Tibial artery (tissue), 4 donors: ENCODE results near the gene MYH15.

Experiments used
- DNase-seq, 2 donors: peaks; one replicate each; pipeline ENCODE4 v3.0.0-alpha.2; 2019
- H3K27ac ChIP-seq, 2 donors: fragments of 200-600 bp; sonication (generic) in 1 of 2; 1 replicate in 1 of 2; 2 replicates in 1 of 2; pipeline ENCODE4 v1.5.1; 2018 to 2019; ENCODE audit warnings: mild to moderate bottlenecking in 1 of 2
- H3K27me3 ChIP-seq, 2 donors: fragments of 200-600 bp; sonication (generic) in 1 of 2; one replicate each; pipeline versions ENCODE4 v1.5.1 to v1.6.0; 2016 to 2019
- H3K36me3 ChIP-seq, 3 donors: fragments of 200-600 bp; sonication (generic) in 2 of 3; one replicate each; pipeline ENCODE4 v1.5.1; 2016 to 2019; ENCODE audit warnings: mild to moderate bottlenecking in 2 of 3
- H3K4me1 ChIP-seq, 4 donors: fragments of 200-600 bp; sonication (generic) in 2 of 4; 1 replicate in 3 of 4; 2 replicates in 1 of 4; pipeline ENCODE4 v1.5.1; 2016 to 2019
- H3K4me3 ChIP-seq, 2 donors: fragments of 200-600 bp; sonication (generic) in 1 of 2; 1 replicate in 1 of 2; 2 replicates in 1 of 2; pipeline ENCODE4 v1.5.1; 2018 to 2019; ENCODE audit warnings: mild to moderate bottlenecking in 2 of 2
- H3K9me3 ChIP-seq, 3 donors: fragments of 200-600 bp; sonication (generic) in 1 of 3; one replicate each; pipeline ENCODE4 v1.5.1; 2016 to 2019
- intact Hi-C: fragments of 100-400 bp; cut with DNase I; formaldehyde crosslinking; loops from one replicate; pipeline ENCODE4 v1.15.0; 2023; ENCODE audit warnings: low total_unique reads
- TF ChIP-seq, protein P1 (sequence below), 2 experiments: fragments of 200-600 bp in 1 of 2; fragments of 450-650 bp in 1 of 2; IDR thresholded peaks; one replicate each; pipeline ENCODE4 v1.5.1; 2017 to 2019; ENCODE audit warnings: antibody characterized with exemption in 2 of 2, mild to moderate bottlenecking in 1 of 2, moderate library complexity in 1 of 2

The MYH15 gene

DNA sequence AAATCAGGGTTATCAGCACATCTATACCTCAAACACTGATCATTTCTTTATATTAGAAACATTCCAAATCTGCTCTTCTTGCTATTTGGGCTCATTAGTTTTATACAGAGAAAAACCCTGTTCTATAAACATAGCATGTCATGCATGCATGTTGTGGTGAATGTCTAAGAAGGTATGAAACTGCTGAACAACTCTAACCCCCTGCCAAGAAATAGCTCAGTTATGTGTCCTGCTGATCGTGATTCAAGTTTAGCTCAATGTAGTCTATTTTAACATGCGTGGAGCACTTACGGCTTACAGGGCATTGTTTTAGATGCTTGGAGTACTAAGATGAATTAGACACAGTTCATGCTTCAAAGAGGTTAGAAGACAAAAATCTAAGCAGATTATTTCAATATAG is 35.8 kb downstream of the MYH15 start:
- Histone ChIP-seq H3K27me3 (no peaks in the 10 kb centered on the region), H3K27ac (no peak overlapping the region), H3K4me1 (no peaks in the 10 kb centered on the region), H3K9me3 (no peaks in the 10 kb centered on the region), H3K4me3 (no peak overlapping the region), H3K36me3 (no peaks in the 10 kb centered on the region)
- TF ChIP-seq, protein P1, sequence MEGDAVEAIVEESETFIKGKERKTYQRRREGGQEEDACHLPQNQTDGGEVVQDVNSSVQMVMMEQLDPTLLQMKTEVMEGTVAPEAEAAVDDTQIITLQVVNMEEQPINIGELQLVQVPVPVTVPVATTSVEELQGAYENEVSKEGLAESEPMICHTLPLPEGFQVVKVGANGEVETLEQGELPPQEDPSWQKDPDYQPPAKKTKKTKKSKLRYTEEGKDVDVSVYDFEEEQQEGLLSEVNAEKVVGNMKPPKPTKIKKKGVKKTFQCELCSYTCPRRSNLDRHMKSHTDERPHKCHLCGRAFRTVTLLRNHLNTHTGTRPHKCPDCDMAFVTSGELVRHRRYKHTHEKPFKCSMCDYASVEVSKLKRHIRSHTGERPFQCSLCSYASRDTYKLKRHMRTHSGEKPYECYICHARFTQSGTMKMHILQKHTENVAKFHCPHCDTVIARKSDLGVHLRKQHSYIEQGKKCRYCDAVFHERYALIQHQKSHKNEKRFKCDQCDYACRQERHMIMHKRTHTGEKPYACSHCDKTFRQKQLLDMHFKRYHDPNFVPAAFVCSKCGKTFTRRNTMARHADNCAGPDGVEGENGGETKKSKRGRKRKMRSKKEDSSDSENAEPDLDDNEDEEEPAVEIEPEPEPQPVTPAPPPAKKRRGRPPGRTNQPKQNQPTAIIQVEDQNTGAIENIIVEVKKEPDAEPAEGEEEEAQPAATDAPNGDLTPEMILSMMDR (IDR thresholded peaks at IDR 0.05), result no peak
- intact Hi-C loops, result no loop called here
- no peak for DNase-seq

DNA sequence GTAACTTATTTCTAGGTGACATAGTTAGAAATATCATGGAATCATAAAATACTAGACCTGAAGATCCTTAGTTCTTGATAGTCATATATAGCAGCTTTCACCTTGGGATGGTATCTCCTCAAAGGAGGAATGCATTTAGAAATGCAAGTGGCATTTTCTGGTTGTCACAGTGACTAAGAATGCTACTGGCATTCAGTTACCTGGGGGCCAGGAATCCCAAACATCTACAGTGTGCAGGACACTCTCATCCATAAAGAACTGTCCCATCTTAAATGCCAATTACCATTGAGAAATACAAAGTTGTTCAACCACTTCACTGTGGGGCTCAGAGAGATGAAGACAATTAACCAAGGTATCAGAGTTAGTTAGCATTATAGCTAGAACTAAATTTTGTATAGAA is 36.7 kb downstream of the MYH15 start:
- Histone ChIP-seq H3K9me3 (no peaks in the 10 kb centered on the region), H3K27ac (no peak overlapping the region), H3K27me3 (no peaks in the 10 kb centered on the region), H3K4me1 (no peaks in the 10 kb centered on the region), H3K36me3 (no peaks in the 10 kb centered on the region), H3K4me3 (no peak overlapping the region)
- DNase-seq, result no peak
- TF ChIP-seq, protein P1 (IDR thresholded peaks at IDR 0.05), result no peak
- intact Hi-C loops, result no loop called here

DNA sequence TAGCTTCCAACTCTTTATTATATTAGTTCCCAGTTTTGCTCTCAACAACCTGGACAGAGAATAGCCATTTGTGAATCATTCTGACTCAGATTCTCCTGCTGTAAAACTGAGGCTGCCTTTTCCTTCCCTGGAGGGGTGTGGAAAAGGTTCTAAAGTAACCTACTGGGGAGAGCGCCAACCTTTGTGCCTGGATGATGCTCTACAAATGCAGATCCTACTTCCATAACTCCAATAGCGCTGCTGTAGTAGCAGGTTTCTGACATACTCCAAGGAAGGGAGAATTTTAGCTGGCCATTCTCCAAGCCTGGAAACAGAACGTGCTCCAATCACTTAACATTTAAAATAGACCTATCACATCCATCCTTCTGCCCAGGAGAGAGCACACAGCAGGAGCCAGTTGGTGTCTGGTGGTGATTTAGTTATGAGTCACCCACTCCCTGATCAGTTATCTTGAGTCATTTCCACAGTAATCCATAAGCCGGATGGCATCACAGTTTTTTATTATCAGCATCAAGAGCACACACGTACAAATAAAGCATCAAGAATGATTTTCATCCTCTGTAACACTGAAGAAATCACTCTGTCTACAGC is 38.3 kb downstream of the MYH15 start:
- DNase-seq, result no peak
- Histone ChIP-seq H3K27me3 (no peaks in the 10 kb centered on the region), H3K4me1 (no peaks in the 10 kb centered on the region), H3K36me3 (no peaks in the 10 kb centered on the region), H3K9me3 (no peaks in the 10 kb centered on the region), H3K27ac (no peak overlapping the region), H3K4me3 (no peak overlapping the region)
- TF ChIP-seq, protein P1 (IDR thresholded peaks at IDR 0.05), result no peak
- intact Hi-C loops, result no loop called here

DNA sequence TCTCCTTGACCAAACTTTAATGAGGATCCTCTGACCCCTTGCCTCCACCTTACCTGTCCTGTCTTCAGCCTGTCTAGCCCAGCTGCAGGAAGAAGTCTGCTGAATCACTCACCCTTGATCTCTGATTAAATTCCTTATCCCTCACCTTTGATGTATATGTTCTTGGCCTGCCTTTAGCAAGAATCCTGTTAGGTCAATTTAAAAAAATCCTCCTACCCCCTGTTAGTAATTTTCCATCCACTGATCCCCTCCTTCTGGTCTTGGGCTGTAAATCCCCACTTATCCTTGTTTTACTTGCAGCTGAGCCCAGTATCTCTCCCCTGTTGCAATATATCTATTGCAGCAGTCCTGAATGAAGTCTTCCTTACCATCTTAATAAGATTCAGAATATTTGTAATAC is 39.0 kb downstream of the MYH15 start:
- Histone ChIP-seq H3K4me3 (no peak overlapping the region), H3K36me3 (no peaks in the 10 kb centered on the region), H3K27me3 (no peaks in the 10 kb centered on the region), H3K9me3 (no peaks in the 10 kb centered on the region), H3K27ac (no peak overlapping the region), H3K4me1 (no peaks in the 10 kb centered on the region)
- intact Hi-C loops, result no loop called here
- TF ChIP-seq, protein P1 (IDR thresholded peaks at IDR 0.05), result no peak
- no peak for DNase-seq

DNA sequence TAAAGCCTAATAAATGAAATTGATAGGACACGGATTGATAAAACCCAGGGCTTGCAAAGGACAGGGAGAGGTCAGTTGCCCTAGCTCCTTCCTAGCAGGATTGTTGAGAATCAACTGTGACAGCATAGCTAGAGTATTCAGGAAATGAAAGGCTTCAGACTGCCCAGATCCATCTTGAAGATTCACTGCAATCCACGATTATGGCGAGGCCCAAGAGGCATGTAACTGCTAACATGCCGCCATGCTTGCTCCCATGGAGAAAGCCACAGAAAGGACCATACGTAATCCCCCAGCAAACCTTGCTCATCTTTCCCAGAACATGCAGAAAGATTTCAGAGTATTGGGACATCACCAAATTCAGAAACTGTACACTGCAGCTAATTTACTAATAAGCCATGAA is 41.3 kb downstream of the MYH15 start:
- DNase-seq, result no peak
- intact Hi-C loops, result no loop called here
- Histone ChIP-seq H3K4me3 (no peak overlapping the region), H3K27me3 (no peaks in the 10 kb centered on the region), H3K9me3 (no peaks in the 10 kb centered on the region), H3K4me1 (no peaks in the 10 kb centered on the region), H3K27ac (no peak overlapping the region), H3K36me3 (no peaks in the 10 kb centered on the region)
- TF ChIP-seq, protein P1 (IDR thresholded peaks at IDR 0.05), result no peak

DNA sequence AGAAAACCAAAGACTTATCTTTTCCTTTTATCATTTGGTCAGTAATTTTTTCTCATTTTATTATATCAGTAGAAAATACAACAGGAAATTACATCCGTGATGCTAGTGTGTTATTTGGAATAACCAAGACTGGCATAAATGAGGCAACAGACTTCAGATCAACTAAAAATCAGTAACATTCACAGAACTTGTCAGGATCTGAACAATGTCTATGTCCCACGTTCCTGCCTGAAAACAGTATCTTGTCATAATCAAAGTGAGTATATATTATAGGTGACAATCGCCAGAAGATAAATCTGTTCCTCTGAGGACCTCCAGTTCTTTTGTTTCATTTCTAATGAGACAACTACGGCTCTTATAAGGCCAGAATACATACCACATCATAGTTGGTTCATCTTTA is 41.8 kb downstream of the MYH15 start:
- no peaks in the 10 kb centered on the region for H3K36me3 ChIP-seq
- no peaks in the 10 kb centered on the region for H3K27me3 ChIP-seq
- H3K4me1 ChIP-seq, result no peaks in the 10 kb centered on the region
- H3K4me3 ChIP-seq, result no peak overlapping the region
- DNase-seq, result no peak
- TF ChIP-seq, protein P1 (IDR thresholded peaks at IDR 0.05), result no peak
- no peak overlapping the region for H3K27ac ChIP-seq
- intact Hi-C loops, result no loop called here
- no peaks in the 10 kb centered on the region for H3K9me3 ChIP-seq
